HG03571 (cell line): Measurements from ENCODE around the gene DAAM2.

Experiments
- ATAC-seq: cut with Tn5 transposase; IDR thresholded peaks from one replicate; pipeline ENCODE4 v1.9.1; 2021; ENCODE audit not compliant: unreplicated experiment

The DAAM2 gene

DNA sequence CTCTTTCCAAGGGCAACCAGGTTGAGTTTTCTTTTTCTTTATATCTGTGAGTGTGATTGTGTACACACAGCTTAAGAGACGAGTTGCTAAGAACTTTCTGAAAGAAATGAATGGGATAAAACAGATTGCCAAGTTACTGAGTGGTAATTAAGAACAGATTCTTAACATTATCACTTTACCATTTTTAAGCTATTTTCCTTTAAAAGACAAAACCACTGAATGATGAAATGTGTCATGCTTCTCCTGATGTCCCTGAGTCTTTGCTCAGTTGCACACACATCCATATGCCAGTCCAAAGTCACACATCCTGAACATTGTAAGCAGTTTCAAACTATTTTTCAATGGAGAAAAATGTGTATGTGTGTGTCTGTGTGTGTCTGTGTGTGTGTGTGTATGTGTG lies 5.5 kb upstream of the DAAM2 start:
- no peak for ATAC-seq

DNA sequence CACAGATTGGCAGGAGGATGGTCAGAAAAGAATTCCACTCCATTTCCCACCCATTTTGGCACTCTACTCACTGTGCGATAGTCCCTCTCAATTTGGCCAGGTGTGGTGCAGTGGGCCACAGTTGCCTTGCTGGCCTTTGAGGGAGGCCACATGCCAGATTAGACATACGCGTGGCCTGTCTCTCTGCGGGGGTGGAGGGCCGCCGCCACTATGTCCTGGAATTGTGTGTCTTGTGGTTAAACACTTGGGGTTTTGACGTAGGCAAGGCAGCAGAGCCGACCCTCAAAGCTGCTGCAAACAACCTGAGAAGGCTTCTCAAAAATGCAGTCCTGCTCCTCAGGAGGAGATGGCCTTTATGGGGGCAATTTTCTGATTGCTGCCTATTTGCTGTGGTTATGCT lies 4.9 kb upstream of the DAAM2 start:
- ATAC-seq = no peak

- ATAC-seq = no peak
Observed at GRCh38 chr6:39790772-39791171, 1.4 kb upstream of the DAAM2 start.

GRCh38 chr6:39791311-39791710 lies 865 bp upstream of the DAAM2 start:
- ATAC-seq = no peak

DNA sequence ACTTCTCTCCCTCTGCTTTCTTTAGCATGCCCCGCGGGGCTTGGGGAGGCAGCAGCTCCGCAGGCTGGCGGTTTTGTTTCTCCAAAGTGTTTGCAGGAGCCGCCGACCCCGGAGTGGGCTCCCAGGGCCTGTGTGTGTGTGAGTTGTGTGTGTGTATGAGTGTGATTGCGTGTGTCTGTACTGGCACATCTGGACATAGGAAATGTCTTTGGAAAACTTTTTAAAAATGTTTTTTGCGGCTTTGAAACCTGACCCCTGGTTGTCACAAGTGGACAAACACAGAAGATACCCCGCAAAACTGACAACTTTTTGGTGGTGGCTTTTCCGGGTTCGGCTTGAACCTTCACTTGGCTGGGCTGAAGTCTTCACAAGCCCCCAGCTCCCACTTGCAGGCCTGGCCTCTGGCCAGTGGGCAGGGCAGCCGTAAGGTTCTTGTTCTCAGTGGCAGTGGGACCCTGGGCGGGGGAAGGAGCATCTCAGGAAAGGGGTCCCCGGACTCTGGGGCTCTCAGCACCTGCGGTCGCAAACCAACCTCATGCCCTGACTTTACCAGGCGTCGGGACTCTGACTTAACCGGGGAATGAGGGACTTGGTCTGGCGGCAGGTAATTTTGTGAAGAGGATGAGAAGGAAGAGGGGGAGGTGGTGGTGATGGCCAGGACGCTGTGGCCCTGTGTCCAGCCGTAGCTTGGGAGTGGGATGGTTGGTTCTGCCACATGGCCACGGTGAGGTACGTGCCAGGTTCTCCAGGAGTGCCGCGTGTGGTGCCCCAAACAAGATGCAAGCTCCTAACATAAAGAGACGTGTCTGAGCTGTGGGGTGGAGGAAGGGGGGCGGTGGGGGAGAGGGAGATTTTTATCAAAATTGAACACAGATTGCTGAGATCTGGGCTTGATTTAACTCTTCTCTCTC lies 619 bp downstream of the DAAM2 start:
- no peak for ATAC-seq

GRCh38 chr6:39793516-39793915 lies 1.3 kb downstream of the DAAM2 start:
- no peak for ATAC-seq

DNA sequence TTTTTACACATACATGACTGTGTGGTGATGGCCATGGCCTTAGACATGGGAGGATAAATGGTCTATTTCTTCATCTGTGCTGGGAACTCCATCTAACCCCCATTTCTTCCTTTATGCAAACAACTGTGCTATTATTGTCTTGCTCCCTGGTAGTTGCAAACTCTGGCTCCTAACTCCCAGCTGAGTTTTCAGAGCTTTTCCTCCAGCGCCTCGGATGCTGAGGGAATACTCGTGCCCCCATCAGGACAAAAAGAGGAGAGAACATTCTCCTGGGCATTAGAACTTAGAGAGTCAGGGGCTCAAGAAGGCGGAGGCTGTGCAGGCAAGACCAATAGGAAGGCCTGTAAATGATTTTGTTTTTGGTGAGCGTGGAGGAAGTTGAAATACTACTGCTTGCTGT lies 2.1 kb downstream of the DAAM2 start:
- ATAC-seq = no peak

DNA sequence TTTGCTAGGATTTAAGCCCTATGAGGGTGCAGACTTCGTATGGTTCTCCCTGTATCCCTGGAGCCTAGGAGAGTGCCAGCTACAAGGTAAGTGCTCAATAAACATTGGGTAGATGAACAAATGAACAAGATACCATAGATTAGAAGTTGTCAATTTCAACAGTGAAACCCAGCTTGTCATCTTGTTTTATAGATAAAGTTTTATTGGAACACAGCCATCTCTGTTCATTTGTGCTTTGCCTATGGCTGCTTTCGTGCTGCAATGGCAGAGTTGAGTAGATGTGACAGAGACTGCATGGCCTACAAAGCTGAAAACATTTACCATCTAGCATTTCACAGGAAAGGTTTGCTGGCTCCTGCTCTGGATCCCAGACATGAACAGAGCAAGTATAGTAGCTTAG lies 5.6 kb downstream of the DAAM2 start:
- ATAC-seq = no peak

GRCh38 chr6:39800034-39801032 lies 8.2 kb downstream of the DAAM2 start:
- ATAC-seq = no peak

DNA sequence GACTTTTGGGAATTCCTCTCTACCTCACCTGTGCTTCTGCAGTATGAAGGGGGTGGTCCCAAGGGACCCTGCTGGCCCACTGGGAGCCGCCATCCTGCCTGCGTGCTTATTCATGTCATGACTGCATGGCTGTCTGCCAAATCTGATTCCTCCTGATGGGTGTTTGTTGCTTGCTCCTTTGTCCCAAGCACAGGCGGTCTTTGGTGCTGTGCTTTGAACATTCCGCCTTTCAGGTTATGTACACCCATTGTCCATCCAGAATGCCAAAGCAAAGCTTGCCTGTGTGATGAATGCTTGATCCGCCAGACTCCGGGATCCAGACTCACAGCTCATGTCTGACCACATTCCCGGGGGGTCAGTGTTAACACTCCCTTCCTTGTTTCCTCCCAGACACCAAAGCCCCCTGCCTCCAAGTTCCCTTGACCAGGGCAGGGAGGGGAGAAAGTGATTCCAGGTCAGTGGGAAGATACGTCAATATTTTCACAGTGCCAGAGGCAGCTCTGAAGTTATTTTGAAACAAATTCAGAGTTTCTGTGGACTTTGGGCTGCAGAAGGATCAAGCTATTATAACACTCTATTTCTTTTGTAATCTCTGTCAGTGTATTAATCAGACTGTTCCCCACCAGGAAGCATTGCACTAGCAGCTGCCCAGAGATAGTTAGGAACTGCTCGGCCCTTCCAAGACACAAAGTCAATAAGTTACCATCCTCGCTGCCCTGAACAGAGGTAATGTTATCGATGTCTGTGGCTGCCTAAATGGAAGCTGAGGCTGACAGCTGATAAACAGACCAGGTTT lies 9.5 kb downstream of the DAAM2 start:
- ATAC-seq = no peak

GRCh38 chr6:39803872-39804271 lies 11.7 kb downstream of the DAAM2 start:
- ATAC-seq = no peak

GRCh38 chr6:39804466-39805065 lies 12.4 kb downstream of the DAAM2 start:
- no peak for ATAC-seq

DNA sequence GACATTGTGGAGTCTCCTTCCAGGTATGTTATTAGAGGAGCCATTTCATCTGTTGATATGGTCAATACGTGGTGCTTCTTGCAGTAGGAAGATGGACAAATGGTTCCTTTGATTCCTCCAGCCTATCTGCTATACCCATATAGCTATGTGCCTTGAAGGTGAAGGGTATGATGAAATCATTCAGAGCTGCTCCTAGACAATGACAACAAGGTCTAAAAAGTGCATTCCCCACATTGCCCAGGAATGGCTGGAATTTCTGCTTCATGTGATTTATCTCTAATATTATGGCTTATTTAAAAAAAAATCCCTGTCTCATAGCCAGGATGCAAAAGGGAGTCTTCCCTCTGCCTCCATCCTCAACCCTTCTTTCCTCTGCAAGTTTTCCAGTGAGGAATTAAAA lies 14.1 kb downstream of the DAAM2 start:
- ATAC-seq = no peak

- ATAC-seq = no peak
Observed at GRCh38 chr6:39808346-39808745, 16.2 kb downstream of the DAAM2 start.

GRCh38 chr6:39808964-39809363 lies 16.8 kb downstream of the DAAM2 start:
- ATAC-seq = no peak

DNA sequence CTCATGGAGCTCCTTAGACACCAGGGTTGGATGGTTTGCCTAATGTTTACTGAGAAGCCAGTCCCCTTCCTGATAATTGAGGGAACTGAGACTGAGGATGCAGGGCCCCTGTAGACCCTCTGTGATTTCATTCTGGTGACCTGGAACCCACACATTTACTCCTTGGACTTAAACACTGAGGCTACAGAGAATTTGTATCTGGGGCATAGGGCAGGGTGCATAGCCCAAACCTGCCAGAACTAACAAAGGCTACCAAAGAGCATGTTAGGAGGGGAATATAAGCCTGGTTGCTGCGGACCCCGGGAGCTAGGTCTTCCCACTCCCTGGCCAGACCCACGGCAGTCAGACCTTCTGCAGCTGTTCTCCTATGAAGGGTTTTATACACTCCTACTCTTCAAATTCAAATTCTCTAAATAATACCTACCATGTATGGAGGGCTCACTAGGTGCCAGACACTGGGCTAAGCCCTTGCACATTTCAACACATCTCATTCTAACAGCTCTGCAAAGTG lies 19.7 kb downstream of the DAAM2 start:
- ATAC-seq = no peak

DNA sequence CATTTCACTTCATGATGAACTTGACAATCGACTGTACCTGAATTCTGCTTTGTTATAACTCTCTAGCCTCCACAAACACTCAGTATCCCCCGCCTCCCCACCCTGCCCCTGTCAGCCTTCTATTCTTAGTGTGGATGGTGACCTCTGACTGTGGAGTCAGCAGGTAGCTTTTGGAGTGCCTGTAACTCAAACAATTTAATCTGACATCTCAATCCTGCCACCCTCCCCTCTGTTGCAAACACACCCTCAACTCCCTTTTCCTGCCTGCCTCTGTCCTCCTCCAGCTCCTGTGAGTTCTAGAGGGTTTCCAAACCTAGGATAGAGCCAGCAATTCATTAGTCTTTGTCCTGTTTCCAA lies 20.3 kb downstream of the DAAM2 start:
- no peak for ATAC-seq

DNA sequence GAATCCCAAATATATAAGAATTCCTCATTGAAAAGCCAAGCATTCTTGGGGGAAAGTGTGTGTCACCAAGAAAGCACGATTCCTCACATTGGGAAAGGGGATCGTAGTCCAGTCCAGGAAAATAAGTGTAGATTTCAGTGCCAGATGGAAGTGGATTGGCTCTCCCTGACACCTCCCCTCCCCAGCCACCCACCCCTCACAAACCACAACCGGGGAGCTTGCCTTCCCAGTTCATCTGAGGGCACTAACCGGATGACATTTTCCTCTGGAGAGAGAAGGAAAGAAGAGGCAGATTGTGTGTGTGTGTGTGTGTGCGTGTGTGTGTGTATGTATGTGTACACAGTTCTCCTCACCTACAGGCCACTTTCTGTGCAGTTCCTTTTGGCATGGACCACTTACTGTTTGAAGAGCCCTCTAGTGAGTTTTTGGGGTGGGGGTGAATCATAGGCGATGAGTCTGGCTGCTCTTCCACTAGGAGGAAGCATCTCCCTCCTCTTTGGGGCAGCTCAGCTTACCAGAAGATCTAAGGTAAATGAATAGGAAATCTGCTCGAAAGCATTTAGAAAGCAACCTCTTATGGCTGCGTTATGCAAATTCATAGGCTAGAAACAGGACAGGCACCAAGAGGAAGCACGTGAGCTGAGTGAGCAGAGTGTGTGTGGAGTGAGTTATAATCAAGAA lies 20.8 kb downstream of the DAAM2 start:
- no peak for ATAC-seq

- no peak for ATAC-seq
Observed at GRCh38 chr6:39814236-39814635, 22.1 kb downstream of the DAAM2 start.

GRCh38 chr6:39815356-39815755 lies 23.2 kb downstream of the DAAM2 start:
- no peak for ATAC-seq
